Astrocyte of the cerebellum (primary cell): ENCODE data around the gene KDM4B.

Experiments used
- DNase-seq: peaks from one replicate; pipeline ENCODE4 v3.0.0-alpha.2; 2011; ENCODE audit warnings: low read depth
- H3K4me3 ChIP-seq: 2 replicates; pipeline ENCODE4 v1.5.1; 2011; ENCODE audit warnings: mild to moderate bottlenecking, low read depth, low read length, moderate library complexity
- in situ Hi-C: cut with HindIII; loops from 2 replicates; pipeline ENCODE4 v1.10.0; 2017; ENCODE audit warnings: low sequenced_read_pairs
- TF ChIP-seq, protein P1 (sequence below): IDR thresholded peaks from 2 replicates; pipeline ENCODE4 v1.5.1; 2012; ENCODE audit warnings: low read length, low read depth, moderate library complexity, mild to moderate bottlenecking; ENCODE audit errors: missing control alignments

KDM4B gene

DNA sequence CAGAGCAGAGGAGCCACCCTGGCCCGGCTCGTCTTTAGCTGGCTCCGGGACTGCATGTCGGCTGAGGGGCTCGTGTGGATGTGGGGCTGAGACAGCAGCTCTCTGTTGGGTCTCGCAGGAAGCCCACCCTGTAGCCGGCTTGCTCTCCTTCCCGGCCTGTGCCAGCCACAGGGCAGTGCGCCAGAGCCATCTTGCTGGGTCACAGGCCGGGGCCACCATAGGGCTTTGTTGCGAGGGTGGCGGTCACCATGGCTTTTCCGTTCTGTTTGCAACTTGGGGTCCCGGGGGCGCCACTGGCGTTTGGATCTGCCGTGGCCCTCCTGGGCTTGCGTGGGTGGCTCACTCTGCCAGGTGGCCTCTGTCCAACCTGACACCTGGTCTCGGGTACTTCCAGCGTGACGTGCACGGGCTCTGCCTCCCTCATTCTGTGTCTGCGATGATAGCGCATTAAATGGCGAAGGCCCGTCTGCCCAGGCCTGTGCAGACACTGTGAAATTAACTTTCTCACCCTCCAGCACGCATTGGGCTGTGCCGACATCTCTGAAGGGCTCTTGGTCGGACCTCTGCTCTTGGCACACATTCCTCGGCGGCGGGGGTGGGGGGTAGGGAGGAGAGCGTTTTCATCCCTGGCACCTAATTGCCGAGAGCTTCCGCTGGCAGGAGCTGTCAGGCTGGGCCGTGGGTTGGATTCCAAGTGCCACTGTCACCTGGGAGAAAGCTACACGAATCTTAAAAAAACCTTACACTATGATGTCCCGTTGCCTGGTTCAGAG is 95.1 kb downstream of the KDM4B start:
- in situ Hi-C loops, result no loop called here
- DNase-seq, result no peak
- H3K4me3 ChIP-seq, result no peak overlapping the region
- TF ChIP-seq, protein P1, sequence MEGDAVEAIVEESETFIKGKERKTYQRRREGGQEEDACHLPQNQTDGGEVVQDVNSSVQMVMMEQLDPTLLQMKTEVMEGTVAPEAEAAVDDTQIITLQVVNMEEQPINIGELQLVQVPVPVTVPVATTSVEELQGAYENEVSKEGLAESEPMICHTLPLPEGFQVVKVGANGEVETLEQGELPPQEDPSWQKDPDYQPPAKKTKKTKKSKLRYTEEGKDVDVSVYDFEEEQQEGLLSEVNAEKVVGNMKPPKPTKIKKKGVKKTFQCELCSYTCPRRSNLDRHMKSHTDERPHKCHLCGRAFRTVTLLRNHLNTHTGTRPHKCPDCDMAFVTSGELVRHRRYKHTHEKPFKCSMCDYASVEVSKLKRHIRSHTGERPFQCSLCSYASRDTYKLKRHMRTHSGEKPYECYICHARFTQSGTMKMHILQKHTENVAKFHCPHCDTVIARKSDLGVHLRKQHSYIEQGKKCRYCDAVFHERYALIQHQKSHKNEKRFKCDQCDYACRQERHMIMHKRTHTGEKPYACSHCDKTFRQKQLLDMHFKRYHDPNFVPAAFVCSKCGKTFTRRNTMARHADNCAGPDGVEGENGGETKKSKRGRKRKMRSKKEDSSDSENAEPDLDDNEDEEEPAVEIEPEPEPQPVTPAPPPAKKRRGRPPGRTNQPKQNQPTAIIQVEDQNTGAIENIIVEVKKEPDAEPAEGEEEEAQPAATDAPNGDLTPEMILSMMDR, result no peak

DNA sequence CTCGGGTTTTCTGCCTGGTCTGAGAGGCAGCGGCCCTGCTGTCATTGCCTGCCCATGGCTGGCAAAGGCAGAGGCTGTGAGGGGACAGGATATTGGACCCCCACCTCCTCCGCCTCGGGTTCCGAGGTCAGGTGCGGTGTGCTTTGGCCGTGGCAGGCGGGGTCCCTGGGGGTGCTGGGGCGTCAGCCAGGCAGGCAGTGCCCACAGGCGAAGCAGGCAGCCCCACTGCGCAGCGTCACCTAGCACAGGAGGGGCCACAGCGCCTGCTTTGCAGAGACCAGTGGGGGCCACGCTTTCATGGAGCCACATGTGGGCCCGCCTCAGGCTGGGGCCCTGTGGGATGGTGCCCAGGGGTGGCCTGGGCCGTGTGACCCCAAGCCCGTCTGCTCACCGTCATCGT is 96.0 kb downstream of the KDM4B start:
- TF ChIP-seq, protein P1, result no peak
- DNase-seq, result no peak
- in situ Hi-C loops, result no loop called here
- H3K4me3 ChIP-seq, result no peak overlapping the region

DNA sequence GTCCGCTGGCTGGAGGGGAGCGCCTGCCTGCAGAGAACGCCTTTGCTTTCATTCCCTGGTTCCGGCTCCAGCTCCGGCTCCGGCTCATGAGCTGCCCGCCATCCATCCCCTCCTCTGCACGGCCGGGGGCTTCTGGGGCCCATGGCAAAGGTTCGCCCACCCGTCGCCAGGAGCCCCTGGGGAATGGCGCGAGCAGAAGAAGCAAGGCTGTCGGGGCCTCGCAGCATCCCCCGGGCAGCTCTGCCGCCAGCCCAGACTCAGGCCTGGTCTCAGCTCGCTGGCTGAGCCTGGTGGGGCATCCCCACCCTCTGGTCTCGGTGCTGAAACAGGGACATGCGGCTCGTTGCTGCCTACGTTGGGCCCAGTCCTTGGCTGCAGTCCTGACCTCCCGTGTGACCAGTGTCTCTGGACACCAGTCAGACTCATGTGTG is 96.8 kb downstream of the KDM4B start:
- no peak overlapping the region for H3K4me3 ChIP-seq
- in situ Hi-C loops, result no loop called here
- TF ChIP-seq, protein P1, result no peak
- DNase-seq, result no peak

DNA sequence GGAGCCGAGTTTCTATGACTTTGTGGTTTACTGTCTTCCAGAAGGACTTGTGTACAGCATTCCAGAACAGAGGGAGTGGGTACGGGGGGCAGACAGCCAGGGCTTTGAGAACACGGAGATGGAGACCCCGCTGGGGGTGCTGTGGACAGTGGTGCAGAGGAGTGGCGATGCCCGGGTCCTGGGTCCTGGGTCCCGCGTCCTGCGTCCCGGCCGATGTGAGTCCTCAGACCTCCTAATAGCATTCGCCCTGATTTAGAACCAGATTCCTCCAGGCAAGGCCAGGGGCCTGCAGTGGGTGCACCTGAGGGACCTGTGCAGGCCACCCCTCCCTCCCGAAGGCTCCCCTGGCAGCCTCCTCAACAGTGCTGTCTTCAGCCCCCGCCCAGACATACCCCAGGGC is 97.9 kb downstream of the KDM4B start:
- no peak for DNase-seq
- TF ChIP-seq, protein P1, result no peak
- no peak overlapping the region for H3K4me3 ChIP-seq
- in situ Hi-C loops, result no loop called here

DNA sequence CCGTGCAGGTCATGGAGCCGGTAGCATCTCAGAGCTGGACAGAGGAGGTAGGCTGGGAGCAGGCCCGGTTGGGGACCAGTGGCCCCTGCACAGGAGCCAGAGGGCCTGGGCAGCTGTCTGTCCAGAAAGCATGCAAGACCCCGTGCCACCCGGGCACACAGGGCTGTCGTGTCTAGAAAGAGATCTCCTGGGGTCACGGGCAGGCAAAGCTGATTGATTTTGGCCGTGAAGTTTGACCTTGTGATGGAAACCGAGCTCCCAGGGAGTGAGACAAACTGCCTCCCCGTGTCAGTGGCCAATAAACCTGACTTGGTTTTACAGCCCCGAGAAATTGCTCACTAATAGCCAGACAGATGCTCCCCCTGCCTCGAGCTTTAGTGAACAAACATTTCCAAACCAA is 98.8 kb downstream of the KDM4B start:
- in situ Hi-C loops, result no loop called here
- no peak overlapping the region for H3K4me3 ChIP-seq

DNA sequence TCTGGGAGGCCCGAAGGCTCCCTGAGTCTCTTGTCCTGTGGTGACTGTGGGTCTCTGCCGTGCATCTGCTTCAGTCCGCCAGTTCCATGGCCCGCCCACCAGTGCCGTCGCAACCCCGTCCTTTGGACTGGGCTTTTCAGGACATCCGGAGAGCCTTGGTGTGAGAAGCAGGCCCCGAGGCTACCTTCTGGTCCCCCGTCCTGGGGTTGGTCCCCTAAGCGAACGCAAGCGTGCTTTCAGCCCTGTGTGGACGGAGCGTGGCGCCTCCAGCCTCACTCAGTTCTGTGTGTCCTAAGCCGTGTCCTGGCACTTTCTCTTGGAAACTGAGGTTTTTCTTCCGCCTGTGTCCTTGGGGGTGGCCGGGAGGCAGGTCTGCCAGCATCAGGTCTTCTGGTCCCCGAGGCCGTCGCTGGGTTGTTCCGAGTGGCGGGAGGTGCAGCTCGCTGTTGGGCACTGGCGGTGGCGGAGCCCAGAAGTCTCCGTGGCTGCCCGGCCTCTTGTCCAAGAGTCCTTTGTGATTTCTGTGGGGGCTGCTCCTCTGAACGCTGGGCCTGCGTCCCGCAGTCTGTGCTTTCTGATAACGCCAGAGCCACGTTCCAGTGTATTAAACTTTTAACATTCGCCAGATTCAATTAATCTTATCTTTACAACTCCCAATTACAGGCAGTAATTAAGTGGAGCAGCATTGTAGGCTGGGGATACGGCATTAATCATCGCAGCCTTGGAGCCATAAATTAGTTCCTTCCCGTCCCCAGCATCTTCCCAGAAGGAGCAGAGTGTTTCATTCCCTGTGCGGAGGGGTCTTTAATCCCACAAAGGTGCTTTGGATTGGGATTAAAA is 99.5 kb downstream of the KDM4B start:
- no peak for DNase-seq
- TF ChIP-seq, protein P1, result no peak
- in situ Hi-C loops, result no loop called here
- no peak overlapping the region for H3K4me3 ChIP-seq

More for the DNA sequence above, 98.8 kb downstream of the KDM4B start:
- no peak for DNase-seq
- TF ChIP-seq, protein P1, result no peak
